ENCODE data around the gene ADPRHL1. TPM values are rescaled to one million over a fixed set of nuclear protein-coding genes. Genes with fewer than 3 reads are reported as not detected.

Gene ADPRHL1
- total RNA-seq, 3 donors from 2014 or later (not counting 1 experiment from before 2014, with no cell fraction given), result 0.56 to 0.93 (median 0.72) TPM

GRCh38 chr13:113357529-113357928 is 95.8 kb downstream of the ADPRHL1 start:
- no peaks in the 10 kb centered on the region for H3K36me3 Mint-ChIP-seq
- H3K9me3 Mint-ChIP-seq, result no peaks in the 10 kb centered on the region
- no peak for ATAC-seq
- H3K27ac ChIP-seq (ENCODE audit: low read length), result no peak overlapping the region
- intact Hi-C loops (cut with micrococcal nuclease), result no loop called here
- peaks cover under 1% of the 10 kb centered on the region for H3K27me3 ChIP-seq (ENCODE audit: control insufficient read depth, insufficient read depth, low read length)
- WGBS (ENCODE audit: insufficient coverage), result 93% methylated on average over 5 of the region's 5 CpGs
- no peaks in the 10 kb centered on the region for H3K36me3 ChIP-seq (ENCODE audit: control insufficient read depth, insufficient read depth, low read length)
- TF ChIP-seq CTCF (IDR thresholded peaks at IDR 0.05), result no peak
- H3K4me3 ChIP-seq (ENCODE audit: low read length), result no peak overlapping the region
- DNase-seq, result no peak
- H3K4me1 Mint-ChIP-seq, result no peaks in the 10 kb centered on the region
- H3K9me3 ChIP-seq (ENCODE audit: control insufficient read depth, insufficient read depth, low read length), result no peaks in the 10 kb centered on the region
- no peaks in the 10 kb centered on the region for H3K4me1 ChIP-seq (ENCODE audit: control insufficient read depth, insufficient read depth, low read length)
- H3K27me3 Mint-ChIP-seq (ENCODE audit: low read depth in 2 of 2), result peaks cover 15 to 26% of the 10 kb centered on the region in 2 donors
- H3K4me3 Mint-ChIP-seq, result no peak overlapping the region
- no peak overlapping the region for H3K27ac Mint-ChIP-seq

DNA sequence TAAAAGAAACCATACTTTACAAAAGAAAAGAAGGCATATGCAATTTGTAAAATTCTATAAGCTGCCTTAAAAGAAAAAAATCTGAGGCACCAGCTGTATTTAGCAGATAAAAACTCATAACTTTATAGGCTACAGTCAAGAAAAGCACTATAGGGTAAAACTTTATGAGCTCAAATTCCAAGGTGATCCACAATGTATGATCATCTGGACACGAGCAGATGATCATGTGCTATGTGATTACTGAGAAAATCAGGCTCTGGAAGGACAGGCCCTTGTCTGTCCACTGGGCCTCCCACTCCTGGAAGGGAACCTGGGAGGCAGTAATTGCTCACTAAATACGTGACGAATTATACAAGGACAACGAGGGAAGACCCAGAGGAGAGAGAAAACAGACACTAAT is 96.7 kb downstream of the ADPRHL1 start:
- no peak for TF ChIP-seq CTCF (IDR thresholded peaks at IDR 0.05)
- Mint-ChIP-seq H3K36me3 (no peaks in the 10 kb centered on the region), H3K27ac (no peak overlapping the region), H3K27me3 (ENCODE audit: low read depth in 2 of 2) (peaks cover 12 to 21% of the 10 kb centered on the region in 2 donors), H3K4me1 (no peaks in the 10 kb centered on the region), H3K9me3 (no peaks in the 10 kb centered on the region), H3K4me3 (no peak overlapping the region)
- intact Hi-C loops (cut with micrococcal nuclease), result no loop called here
- WGBS (ENCODE audit: insufficient coverage), result 51% methylated on average over 4 of the region's 4 CpGs
- Histone ChIP-seq H3K4me1 (ENCODE audit: control insufficient read depth, insufficient read depth, low read length) (no peaks in the 10 kb centered on the region), H3K36me3 (ENCODE audit: control insufficient read depth, insufficient read depth, low read length) (no peaks in the 10 kb centered on the region), H3K4me3 (ENCODE audit: low read length) (no peak overlapping the region), H3K27me3 (ENCODE audit: control insufficient read depth, insufficient read depth, low read length) (no peaks in the 10 kb centered on the region), H3K9me3 (ENCODE audit: control insufficient read depth, insufficient read depth, low read length) (no peaks in the 10 kb centered on the region), H3K27ac (ENCODE audit: low read length) (no peak overlapping the region)
- ATAC-seq, result no peak
- no peak for DNase-seq

DNA sequence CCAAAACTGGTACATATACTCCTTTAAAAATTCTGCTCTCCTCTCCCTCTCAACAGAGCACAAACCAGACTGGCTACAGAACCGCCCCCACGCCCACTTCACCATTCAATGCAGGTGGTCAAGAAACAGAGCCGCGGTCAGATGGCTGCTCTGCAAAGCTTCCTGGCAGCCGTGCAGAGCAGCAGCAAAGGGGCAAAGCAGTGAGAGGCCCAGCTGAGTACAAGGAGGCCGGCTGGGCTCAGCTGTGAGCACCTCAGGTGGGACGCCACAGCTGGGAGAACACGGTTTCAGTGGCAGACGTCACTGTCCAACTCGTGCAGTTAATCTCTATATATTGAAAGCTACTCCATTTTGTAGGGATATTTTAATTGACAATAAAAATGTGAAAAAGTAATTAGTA is 97.7 kb downstream of the ADPRHL1 start:
- Histone ChIP-seq H3K4me3 (ENCODE audit: low read length) (no peak overlapping the region), H3K9me3 (ENCODE audit: control insufficient read depth, insufficient read depth, low read length) (no peaks in the 10 kb centered on the region), H3K27me3 (ENCODE audit: control insufficient read depth, insufficient read depth, low read length) (no peaks in the 10 kb centered on the region), H3K27ac (ENCODE audit: low read length) (no peak overlapping the region), H3K36me3 (ENCODE audit: control insufficient read depth, insufficient read depth, low read length) (no peaks in the 10 kb centered on the region), H3K4me1 (ENCODE audit: control insufficient read depth, insufficient read depth, low read length) (no peaks in the 10 kb centered on the region)
- Mint-ChIP-seq H3K4me1 (no peaks in the 10 kb centered on the region), H3K27me3 (ENCODE audit: low read depth in 2 of 2) (peaks cover 12 to 21% of the 10 kb centered on the region in 2 donors), H3K27ac (no peak overlapping the region), H3K36me3 (no peaks in the 10 kb centered on the region), H3K4me3 (no peak overlapping the region), H3K9me3 (no peaks in the 10 kb centered on the region)
- intact Hi-C loops (cut with micrococcal nuclease), result no loop called here
- no peak for ATAC-seq
- no peak for DNase-seq
- 90% methylated on average over 8 of the region's 10 CpGs for WGBS (ENCODE audit: insufficient coverage)
- TF ChIP-seq CTCF (IDR thresholded peaks at IDR 0.05), result no peak

DNA sequence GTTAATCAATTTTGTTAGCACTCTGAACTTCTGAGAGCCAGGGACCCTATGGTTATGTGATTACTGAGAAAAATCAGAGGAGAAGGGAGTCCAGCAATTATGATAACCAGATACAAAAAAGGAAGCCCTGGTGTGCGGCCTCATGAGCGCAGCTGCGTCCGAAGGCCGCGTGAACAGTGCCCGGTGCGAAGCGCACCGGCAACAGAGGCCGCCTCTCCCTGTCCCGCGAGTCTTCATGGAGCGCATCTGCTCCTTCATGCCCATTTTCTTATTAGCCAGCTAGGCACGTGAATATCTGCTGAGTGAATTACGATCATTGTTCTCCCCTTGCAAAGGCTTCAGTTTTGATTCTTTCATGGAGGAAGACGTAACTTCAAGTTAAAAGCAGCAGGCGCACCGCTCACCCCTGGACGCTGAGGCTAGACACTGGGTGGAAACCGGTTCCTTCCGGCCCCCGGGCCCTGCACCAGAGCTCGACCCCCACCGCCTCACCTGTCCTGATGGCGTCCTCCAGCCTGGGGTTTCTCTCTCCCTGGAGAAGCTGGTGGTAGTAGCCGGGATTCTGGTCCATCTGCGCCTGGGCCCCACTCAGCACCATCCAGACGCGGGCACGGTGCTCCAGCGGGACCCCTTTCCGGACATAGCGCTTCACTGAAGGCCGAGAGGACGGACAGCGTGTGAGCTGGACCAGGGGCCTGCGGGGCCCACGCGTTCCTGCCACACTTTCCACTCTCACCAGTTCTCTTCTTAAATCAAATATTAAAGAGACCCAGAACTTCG is 98.3 kb downstream of the ADPRHL1 start:
- 93% methylated on average over 41 of the region's 41 CpGs for WGBS (ENCODE audit: insufficient coverage)
- Histone ChIP-seq H3K4me3 (ENCODE audit: low read length) (no peak overlapping the region), H3K36me3 (ENCODE audit: control insufficient read depth, insufficient read depth, low read length) (no peaks in the 10 kb centered on the region), H3K9me3 (ENCODE audit: control insufficient read depth, insufficient read depth, low read length) (no peaks in the 10 kb centered on the region), H3K4me1 (ENCODE audit: control insufficient read depth, insufficient read depth, low read length) (no peaks in the 10 kb centered on the region), H3K27me3 (ENCODE audit: control insufficient read depth, insufficient read depth, low read length) (no peaks in the 10 kb centered on the region), H3K27ac (ENCODE audit: low read length) (no peak overlapping the region)
- no peak for DNase-seq
- Mint-ChIP-seq H3K36me3 (no peaks in the 10 kb centered on the region), H3K4me3 (no peak overlapping the region), H3K27me3 (ENCODE audit: low read depth in 2 of 2) (peaks cover 9 to 15% of the 10 kb centered on the region in 2 donors), H3K27ac (no peak overlapping the region), H3K4me1 (no peaks in the 10 kb centered on the region), H3K9me3 (no peaks in the 10 kb centered on the region)
- no peak for TF ChIP-seq CTCF (IDR thresholded peaks at IDR 0.05)
- intact Hi-C loops (cut with micrococcal nuclease), result no loop called here
- no peak for ATAC-seq

Data from natural killer cell (primary cell).